Urothelium cell line (cell line): ENCODE measurements around the gene TEF.
"Not testable (repeated sequence)": the region's sequence is repeated elsewhere in the genome, so short reads cannot be mapped to it uniquely, and the experiment has no call there.

ENCODE experiments used
- DNase-seq: peaks from one replicate; pipeline ENCODE4 v3.0.0; 2011; ENCODE audit warnings: low spot score, mixed read lengths
- FAIRE-seq: peaks from 2 replicates; lab custom pipeline; 2011; peaks lifted over from hg19 to GRCh38; lab: Jason Lieb, UNC

TEF gene

DNA sequence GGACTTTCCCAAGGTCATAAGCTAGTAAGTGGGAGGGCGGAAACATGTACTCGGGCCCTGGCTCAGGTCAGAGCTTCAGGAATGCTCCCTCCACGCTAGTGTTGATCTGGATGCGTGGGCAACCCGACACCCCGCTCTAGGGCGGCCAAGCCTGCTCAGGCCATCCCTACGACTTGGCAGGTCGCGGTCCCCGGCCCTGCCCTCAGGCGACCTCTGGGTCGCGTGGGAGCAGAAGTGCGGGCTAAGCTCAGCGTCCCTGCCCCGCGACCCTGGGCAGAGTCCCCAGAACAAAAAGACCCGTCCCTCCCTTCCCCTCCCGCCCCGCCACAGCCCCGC lies 781 bp upstream of the TEF start:
- peak; percentile 77 for DNase-seq
- peak; percentile 5 for FAIRE-seq

DNA sequence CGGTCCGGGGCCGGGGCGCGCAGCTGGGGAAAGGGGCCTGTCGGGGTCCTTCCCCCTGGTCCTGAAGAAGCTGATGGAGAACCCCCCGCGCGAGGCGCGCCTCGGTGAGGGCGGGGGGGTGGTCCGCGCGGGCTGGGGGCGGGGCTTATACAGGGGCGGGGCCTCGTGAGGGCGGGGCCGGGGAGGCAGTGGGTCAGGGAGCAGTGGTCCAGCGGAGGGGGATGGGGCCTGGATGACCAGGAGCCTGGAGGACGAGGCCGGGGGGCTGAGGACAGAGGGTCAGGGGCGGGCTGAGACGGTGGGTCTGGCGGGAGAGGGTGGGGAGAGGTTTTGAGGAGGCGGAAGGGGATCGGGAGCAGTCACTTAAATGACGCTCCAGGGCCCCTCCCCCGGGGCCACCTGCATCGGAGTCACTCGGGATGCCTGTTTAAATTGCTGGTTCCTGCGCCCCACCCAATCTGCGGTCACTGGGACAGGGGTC lies 396 bp downstream of the TEF start:
- peak; percentile 93 for DNase-seq
- peak; percentile 42 for FAIRE-seq

DNA sequence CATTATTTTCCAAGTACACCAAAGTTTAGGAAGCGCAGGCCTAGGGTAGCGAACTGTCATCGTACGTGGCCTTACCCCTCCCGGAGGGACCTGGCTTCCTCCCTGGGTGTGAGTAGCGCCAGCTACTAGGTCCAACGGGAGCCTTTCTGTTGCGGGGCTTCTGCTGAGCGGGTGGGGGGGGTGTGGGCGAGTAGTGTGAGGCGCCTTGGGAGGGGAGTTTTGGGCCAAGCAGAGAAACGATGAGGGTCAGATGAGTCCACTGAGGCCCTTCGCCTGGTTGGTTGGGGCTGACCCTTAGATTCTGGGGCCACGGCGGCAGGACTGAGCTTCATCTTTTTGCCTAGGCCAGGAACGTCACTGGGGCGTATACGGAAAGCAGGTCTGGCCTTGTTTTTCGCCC lies 868 bp downstream of the TEF start:
- DNase-seq = no peak
- FAIRE-seq = no peak

DNA sequence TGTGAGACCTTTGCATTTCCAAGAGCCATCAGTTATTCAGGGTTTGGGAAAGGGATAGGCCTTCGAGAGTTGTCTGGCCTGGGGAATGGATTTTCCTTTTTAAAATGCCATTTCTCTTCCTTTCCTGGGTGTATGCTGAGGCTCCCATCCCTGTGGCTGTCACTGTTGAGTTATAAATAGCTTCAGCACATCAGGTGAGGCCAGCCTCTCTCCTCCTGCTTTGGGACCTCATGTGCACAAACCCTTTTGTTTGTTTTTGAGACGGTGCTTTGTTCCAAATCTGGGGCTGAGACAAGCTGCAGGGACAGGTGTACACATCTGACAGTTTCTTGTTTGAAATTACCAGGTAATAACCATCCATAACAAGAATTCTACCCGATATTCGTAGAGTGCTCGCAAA lies 1.3 kb downstream of the TEF start:
- no peak for DNase-seq
- FAIRE-seq = no peak

DNA sequence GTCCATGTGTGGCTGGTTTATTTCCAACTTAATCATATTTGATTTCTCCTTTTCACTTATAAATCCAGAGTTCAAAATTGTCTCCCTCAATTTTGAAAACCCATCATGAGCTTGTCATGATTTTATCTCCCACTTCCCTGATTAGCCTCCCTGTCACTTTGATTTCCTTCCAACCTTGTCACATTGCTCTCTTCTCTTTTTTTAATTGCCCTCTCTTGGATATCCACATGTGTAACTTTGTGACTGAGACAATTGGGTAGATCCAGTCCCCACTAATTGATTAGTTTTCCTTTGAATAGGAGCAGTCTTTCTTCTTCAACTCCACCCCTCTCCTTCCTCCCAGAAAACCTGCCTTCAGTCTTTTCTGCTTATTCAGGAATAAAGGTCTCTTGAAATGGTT lies 2.4 kb downstream of the TEF start:
- no peak for FAIRE-seq
- no peak for DNase-seq

DNA sequence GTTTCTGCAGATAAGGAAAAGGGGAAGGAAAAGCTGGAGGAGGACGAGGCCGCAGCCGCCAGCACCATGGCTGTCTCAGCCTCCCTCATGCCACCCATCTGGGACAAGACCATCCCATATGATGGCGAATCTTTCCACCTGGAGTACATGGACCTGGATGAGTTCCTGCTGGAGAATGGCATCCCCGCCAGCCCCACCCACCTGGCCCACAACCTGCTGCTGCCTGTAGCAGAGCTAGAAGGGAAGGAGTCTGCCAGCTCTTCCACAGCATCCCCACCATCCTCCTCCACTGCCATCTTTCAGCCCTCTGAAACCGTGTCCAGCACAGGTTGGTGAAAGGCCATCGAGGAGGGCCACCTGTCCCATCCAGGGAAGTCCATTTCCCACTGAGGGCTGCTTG lies 5.6 kb downstream of the TEF start:
- FAIRE-seq (no peak), DNase-seq (no peak)

DNA sequence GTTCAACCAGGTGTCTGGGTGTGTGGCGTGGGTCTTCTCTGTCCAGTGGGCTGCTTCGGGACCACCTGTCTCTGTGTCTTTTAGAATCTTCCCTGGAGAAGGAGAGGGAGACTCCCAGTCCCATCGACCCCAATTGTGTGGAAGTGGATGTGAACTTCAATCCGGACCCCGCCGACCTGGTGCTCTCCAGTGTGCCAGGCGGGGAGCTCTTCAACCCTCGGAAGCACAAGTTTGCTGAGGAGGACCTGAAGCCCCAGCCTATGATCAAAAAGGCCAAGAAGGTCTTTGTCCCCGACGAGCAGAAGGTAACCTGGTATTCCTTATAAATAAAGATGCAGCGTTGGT lies 12.2 kb downstream of the TEF start:
- FAIRE-seq (no peak), DNase-seq (no peak)

DNA sequence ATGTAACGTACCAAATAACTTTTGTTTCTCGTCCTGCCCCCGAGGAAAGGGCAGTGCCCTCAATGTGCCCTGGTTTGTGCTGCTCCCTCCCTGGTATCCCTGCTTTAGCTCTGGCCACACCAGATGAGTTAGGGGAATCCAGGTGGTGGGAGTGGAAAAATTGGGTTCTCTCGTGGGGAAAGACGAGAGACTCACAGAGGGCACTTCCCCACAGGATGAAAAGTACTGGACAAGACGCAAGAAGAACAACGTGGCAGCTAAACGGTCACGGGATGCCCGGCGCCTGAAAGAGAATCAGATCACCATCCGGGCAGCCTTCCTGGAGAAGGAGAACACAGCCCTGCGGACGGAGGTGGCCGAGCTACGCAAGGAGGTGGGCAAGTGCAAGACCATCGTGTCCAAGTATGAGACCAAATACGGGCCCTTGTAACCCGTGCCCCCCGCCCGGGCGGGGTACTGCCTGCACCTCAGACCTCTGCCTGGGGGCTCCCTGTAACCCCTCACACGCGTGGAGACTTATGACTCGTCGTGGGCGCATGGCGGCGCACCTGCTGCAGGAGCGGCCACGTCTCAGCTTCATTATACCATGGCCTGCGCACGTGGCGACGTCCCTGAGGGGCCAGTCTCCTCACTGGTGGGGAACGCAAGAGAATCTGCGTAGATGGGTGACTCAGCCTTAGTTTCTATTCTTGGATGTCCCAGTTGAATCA lies 13.9 kb downstream of the TEF start:
- FAIRE-seq (peak; percentile 23), DNase-seq (no peak)

DNA sequence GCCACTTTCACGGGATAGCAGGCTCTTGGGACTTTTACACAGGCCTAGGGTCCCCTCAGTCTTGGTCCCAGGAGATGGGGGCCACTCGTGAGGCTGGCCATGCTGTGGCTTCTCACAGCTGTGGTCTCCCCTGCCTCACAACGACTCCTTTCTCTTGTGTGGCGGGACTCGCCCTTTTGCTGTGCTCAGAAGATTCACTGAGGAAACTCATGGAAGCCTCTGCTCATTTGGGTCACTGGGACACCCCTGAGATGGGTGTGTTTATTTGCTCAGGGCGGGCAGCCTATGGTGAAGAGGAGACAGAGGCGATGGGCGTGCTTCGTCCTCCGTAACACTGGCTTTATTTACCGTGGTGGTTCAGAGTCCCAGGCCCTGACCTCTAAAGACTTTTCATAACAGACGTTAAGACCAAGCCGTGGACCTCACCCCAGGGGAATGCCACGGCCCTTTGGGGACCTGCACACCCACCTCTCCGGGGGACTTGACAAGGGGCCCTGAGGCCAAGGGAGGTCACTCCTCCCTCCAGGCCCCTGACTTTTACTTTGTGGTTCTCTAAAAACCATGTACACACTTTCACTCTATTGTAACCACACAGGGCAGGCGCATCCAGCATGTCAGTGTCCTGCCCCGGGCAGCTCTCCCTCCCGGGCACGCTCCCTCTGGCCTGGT lies 15.5 kb downstream of the TEF start:
- DNase-seq (no peak), FAIRE-seq (no peak)

DNA sequence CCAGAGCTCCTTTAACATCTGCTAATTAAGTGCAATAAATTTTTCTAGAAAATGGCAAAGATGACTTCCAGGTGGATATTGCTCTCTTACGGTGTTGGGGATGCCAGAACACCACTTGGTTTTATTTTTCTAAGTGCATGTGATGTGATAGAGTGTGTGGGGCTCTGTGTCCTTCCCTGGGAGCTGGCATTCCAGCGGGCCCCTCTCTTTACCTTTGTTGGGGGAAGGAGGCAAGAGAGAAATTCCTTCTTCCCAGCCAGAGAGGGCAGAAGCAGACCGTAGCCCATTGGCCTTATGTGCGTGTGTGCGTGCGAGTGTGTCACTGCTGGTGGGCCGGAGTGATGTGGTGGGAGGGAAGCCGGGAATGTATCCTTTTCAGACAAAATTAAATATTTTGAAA lies 17.2 kb downstream of the TEF start:
- no peak for FAIRE-seq
- DNase-seq = no peak

DNA sequence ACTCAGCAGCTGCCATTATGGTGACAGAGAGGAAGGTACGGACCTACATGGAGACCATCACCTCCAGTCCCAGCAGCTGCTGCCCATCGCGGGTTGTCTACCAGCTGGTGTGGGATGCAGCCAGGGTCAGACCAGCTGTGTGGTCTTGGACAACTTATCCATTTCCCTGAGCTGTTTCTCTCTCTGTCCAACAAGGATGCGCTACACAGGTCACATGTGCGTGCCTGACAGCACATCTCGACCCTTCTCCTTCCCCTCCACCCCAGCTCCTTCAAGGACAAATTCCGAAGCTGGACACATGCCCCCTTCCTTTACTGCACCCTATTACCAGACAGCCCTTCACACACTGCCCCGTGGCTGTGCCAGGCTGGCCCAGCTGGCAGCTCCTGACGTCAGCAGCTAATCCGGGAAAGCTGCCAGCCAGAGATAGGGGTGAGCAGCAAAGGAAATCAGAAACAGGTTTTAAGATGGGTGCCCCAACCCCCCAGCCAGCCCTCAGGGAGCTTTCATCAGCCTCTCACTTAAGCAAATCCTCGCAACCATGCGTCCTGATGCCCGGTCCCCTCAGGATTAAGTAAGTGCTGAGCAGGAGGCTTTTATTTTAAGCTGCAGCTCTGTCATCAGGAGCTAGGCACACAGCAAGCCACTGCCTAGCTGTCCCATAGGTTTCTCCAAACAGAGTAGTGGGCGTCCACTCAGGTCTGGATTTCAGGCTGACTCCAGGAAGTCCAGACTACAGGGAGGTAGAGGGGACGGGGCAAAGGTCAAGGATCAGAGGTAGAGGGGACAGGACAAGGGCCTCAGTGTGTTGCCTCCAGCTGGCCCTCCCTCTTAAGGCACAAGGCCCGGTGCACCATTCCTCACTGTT lies 20.3 kb downstream of the TEF start:
- no peak for FAIRE-seq
- DNase-seq = no peak

DNA sequence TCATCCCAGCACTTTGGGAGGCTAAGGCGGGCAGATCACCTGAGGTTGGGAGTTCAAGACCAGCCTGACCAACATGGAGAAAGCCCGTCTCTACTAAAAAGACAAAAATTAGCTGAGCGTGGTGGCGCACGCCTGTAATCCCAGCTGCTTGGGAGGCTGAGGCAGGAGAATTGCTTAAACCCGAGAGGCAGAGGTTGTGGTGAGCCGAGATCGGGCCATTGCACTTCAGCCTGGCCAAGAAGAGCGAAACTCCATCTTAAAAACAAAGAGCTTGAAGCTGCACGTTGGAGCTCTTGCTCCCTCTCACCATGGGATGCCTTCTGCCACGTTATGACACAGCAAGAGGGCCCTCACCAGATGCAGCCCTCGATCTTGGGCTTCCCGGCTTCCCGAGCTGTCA lies 21.1 kb downstream of the TEF start:
- FAIRE-seq = not testable (repeated sequence)

DNA sequence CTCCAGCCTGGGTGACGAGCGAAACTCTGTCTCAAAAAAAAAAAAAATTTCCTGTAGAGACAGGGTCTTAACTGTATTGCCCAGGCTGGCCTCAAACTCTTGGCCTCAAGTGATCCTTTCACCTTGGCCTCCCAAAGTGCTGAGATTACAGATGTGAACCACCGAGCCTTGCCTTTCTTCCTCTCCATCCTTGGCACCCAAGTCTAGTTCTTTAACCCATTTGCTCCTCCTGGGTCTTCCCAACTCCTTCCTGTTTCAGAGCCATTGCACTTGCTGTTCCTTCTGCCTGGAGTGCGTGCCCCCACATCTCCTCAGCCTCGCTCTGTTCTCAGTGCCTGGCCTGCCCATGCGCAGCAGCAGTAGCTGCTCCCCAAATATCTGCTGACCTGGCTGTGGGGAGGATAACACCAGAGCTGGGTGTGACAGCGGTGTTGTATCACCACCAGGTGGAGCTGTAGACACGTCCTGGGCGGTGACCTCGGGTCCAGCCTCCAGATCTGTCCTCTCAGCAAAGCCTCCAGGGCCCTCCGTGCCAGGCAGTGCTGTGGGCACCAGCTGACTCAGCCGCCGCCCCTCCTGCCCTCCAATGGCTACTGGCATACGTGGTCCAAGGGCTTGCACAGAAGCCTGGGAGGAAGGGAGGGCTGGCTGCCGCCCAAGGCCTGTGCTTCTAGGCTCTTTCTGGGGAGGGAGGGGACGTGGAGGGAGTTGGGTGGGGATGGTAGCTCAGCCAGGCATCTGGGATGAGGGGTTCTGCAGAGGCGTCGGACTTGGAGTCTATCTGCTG lies 22.0 kb downstream of the TEF start:
- DNase-seq (peak; percentile 97), FAIRE-seq (peak; percentile 99)

More for the DNA sequence above, 21.1 kb downstream of the TEF start:
- DNase-seq = not testable (repeated sequence)

DNA sequence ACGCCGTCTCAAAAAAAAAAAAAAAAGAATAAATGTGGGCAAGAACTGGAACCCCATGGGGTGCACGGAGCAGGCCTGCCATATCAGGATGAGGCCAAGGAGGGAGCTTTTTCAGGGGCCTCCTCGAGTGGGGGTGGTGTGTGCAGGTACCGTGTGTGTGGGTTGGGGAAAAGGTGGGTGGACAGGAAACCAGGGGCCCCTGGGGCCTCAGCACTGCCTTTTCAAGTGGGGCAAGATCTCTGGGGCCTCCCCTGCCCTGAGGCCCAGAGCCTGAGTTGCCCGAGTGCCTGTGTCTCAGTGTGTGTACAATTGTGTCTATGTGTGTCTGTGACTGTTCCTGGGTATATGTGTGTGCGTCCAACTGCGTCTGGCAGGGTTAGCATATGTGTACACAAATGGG lies 23.8 kb downstream of the TEF start:
- no peak for DNase-seq
- FAIRE-seq = no peak

DNA sequence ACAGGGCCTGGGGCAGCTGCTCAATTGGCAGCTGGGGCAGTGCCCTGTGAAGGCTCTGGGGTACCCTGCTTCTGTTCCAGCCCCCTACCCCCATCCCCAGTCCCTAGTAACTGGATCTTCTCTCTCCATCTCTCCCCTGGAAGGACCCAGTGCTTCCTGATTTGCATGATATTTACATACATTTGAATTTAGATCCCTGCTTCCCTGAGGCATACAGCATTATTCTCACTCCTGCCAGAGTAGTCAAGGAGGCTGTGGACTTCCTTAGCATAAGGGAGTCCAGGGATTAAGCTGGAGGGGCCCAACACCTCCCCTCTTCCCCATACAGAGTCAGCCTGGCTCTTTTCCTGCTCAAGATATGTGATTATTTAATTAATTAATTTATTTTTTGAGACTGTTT lies 24.7 kb downstream of the TEF start:
- DNase-seq (no peak), FAIRE-seq (no peak)

DNA sequence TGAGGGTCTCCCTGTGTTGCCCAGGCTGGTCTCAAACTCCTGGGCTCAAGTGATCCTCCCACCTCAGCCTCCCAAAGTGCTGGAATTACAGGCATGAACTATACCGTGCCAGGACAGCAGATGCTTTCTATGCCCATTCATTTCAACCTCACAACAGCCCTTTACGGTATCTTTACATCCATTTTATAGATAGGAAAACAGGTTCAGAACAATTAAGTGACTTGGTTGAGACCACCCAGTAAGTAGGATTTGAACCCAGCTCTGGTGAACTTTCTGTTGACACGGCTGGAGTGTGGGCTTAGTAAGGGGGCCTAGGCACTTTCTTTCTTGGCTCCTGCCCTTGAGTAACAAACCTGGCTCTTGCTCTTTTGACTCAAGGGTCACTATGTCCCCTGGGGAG lies 25.7 kb downstream of the TEF start:
- no peak for DNase-seq
- no peak for FAIRE-seq

DNA sequence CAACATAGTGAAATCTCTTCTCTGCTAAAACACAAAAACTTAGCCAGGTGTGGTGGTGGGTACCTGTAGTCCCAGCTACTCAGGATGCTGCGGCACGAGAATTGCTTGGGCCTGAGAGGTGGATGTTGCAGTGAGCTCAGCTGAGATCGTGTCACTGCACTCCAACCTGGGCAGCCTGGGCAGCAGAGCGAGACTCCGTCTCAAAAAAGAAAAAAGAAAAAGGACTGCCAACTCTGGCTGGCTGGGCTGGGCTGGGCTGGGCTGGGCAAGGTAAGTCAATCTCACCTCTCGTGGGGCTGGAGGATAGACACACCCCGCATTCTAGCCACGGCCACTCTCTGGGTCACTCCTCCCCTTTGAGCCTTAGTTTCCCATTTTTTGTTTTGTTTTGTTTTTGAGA lies 26.9 kb downstream of the TEF start:
- no peak for FAIRE-seq

DNA sequence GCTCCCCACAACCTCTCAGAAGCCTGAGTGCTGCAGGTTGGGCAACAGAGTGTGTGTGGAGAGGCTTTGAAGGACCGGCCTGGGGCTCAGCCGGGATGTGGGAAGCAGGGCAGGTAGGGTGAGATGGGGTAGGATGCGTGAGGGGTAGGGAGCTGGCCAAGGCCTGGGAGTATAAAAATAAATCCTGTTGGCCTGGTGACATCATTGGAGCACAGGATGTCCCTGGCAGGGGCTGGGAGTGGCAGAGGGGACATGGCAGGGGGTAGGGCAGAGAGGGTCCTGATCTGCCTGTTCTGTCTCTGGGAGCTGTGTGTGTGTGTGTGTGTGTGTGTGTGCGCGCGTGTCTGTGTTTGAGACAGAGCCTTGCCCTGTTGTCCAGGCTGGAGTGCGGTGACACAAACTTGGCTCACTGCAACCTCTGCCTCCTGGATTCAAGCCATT lies 28.6 kb downstream of the TEF start:
- no peak for DNase-seq
- FAIRE-seq = no peak

More for the DNA sequence above, 26.9 kb downstream of the TEF start:
- no peak for DNase-seq

DNA sequence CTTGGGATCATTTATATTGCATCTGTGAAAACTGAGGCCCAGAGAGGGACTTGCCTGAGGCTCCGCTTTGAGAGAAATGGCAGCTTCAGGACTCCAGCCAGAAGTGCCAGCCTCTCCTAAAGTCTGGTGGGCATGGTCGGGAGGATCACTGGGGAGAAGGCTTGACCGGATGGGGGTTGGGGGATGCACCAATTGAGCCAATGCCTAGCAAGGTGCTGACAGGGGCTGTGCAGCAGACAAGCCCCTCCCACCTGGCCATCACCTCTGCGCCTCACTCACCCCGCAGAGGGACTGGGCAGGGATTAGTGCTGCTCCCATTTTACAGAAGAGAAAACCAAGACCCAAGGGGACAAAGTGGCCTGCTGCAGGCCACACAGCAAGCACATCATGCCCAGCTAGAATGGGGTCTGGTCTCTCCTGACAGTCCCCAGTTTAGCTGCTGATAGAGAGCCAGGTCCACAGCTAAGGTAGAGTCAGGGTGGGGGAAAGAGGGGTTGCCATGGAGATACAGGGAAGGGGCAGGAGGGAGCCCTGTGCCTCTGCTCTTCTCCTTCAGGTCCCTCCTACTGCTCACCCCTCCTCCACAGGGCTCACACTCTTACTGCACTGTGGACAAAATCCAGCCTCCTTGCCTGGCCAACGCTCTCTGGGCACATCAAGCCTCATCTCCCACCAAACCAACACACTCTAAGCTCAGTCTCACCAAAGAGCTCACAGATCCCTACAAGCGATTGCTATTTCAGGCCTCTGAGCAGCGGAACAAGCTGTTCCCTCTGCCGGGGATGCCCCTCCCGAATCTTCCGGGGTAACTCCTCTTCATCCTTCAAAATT lies 29.5 kb downstream of the TEF start:
- DNase-seq = no peak

DNA sequence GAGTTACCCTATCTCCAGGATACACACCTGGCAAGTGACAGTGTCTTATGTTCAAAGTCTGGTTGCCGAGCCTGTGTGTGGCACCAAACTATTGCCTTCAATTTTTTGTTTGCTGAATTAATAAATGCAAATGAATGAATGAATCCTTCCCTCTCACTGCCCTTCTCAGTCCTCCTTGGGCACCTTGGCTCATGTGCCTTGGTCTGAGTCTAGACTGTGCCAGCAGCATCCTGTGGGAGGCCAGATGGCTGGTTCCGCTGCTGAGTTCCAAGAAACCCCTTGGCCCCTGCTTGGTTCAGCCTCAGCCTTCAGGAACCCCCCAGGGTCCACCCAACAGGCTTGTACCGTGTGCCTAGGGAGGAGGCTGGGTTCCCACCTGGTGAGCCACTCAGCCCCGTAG lies 33.8 kb downstream of the TEF start:
- no peak for DNase-seq
- FAIRE-seq = no peak

More for the DNA sequence above, 29.5 kb downstream of the TEF start:
- FAIRE-seq = no peak
